GM21360 (cell line): Measurements from ENCODE around the gene RNF133.
"Not testable (repeated sequence)": the region's sequence is repeated elsewhere in the genome, so short reads cannot be mapped to it uniquely, and the experiment has no call there.

Source experiments
- ATAC-seq: cut with Tn5 transposase; IDR thresholded peaks from one replicate; pipeline ENCODE4 v1.9.1; 2021; ENCODE audit warnings: mild to moderate bottlenecking, moderate library complexity; ENCODE audit not compliant: unreplicated experiment

The RNF133 gene

GRCh38 chr7:122691569-122692235 is 7.2 kb downstream of the RNF133 start:
- no peak for ATAC-seq

GRCh38 chr7:122689346-122690109 is 9.4 kb downstream of the RNF133 start:
- no peak for ATAC-seq

GRCh38 chr7:122688400-122688998 is 10.4 kb downstream of the RNF133 start:
- no peak for ATAC-seq

GRCh38 chr7:122686360-122686878 is 12.5 kb downstream of the RNF133 start:
- ATAC-seq: no peak

- no peak for ATAC-seq
Measured at GRCh38 chr7:122684504-122684903, 14.4 kb downstream of the RNF133 start.

GRCh38 chr7:122682815-122683550 is 15.9 kb downstream of the RNF133 start:
- no peak for ATAC-seq

GRCh38 chr7:122681186-122681585 is 17.7 kb downstream of the RNF133 start:
- not testable (repeated sequence) for ATAC-seq

- ATAC-seq: no peak
Measured at GRCh38 chr7:122679813-122680212, 19.1 kb downstream of the RNF133 start.

- not testable (repeated sequence) for ATAC-seq
Measured at GRCh38 chr7:122679269-122679709, 19.6 kb downstream of the RNF133 start.

GRCh38 chr7:122677149-122677548 is 21.8 kb downstream of the RNF133 start:
- ATAC-seq: no peak

- ATAC-seq: no peak
Measured at GRCh38 chr7:122676466-122676865, 22.5 kb downstream of the RNF133 start.

GRCh38 chr7:122675621-122676020 is 23.3 kb downstream of the RNF133 start:
- no peak for ATAC-seq

GRCh38 chr7:122675011-122675410 is 23.9 kb downstream of the RNF133 start:
- no peak for ATAC-seq

- no peak for ATAC-seq
Measured at GRCh38 chr7:122674502-122674901, 24.4 kb downstream of the RNF133 start.

- no peak for ATAC-seq
Measured at GRCh38 chr7:122673951-122674350, 25.0 kb downstream of the RNF133 start.

GRCh38 chr7:122672536-122672935 is 26.4 kb downstream of the RNF133 start:
- ATAC-seq: no peak

GRCh38 chr7:122663733-122664132 is 35.2 kb downstream of the RNF133 start:
- no peak for ATAC-seq

- ATAC-seq: no peak
Measured at GRCh38 chr7:122658856-122659255, 40.1 kb downstream of the RNF133 start.

- ATAC-seq: no peak
Measured at GRCh38 chr7:122653685-122654084, 45.2 kb downstream of the RNF133 start.

- no peak for ATAC-seq
Measured at GRCh38 chr7:122652876-122653275, 46.0 kb downstream of the RNF133 start.

- no peak for ATAC-seq
Measured at GRCh38 chr7:122651451-122651850, 47.5 kb downstream of the RNF133 start.
